GM18517 (cell line): Measurements from ENCODE around the gene EEF1B2.
"Not testable (repeated sequence)": the region's sequence is repeated elsewhere in the genome, so short reads cannot be mapped to it uniquely, and the experiment has no call there.

Experiments used
- ATAC-seq: cut with Tn5 transposase; IDR thresholded peaks from one replicate; pipeline ENCODE4 v1.9.1; 2021; ENCODE audit warnings: mild to moderate bottlenecking, moderate library complexity; ENCODE audit not compliant: unreplicated experiment

EEF1B2 gene

DNA sequence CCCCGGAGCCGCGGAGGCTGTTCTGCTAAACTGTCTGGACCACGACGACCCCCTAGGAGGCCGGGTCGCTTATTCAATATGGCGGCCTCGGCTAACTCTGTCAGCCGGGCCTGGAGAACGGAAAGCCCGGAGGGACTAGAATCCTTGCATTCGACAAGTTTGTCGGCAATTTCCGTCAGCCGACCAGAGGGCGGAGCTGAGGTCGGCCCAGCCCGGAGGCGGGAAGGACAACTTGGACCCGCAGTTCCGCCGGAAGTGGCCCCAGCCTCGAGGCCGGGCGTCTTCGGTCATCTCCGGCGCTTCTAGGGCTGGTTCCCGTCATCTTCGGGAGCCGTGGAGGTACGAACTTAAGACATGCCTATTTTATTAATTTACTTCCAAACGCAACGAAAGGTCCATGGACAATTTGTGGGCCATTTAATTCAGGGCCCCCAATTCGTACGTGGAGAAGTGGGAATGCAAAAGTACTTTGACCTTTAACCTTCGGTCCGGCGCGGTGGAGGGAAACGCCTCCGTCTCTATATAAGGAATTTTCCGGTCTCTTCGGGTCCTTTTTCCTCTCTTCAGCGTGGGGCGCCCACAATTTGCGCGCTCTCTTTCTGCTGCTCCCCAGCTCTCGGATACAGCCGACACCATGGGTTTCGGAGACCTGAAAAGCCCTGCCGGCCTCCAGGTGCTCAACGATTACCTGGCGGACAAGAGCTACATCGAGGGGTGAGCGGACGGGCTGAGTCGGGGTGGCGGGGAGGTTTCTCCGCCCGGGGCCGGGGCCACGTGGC lies at the start of gene EEF1B2, which contains the start of gene NDUFS1:
TSS of gene EEF1B2 (plus strand) at position 550 of the 779 bp plus-strand sequence. CDS start at position 635, 85 bp downstream.
TSS of gene NDUFS1 (minus strand) at position 99 of the 779 bp plus-strand sequence. CDS start 5,766 bp downstream, outside the sequence.
- ATAC-seq, result peak; percentile 91

DNA sequence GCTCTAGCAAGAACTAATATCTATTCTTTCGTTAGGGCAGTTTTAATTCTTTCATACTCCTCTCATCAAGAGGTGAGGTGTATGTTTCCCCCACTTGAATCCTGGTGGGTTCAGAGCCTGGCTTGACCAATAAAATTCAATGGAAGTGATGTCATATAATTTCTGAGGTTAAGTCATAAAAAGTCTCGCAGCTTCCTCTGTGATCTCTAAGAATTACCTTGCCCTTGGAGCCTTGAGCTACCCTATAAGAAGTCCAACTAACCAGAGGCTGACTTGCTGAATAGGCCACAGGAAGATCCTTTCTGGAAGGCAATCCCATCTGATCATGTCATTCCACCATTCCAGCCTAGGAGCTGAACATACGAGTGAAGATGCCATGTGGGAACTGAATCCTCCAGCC lies 47.6 kb upstream of the EEF1B2 start:
- no peak for ATAC-seq

DNA sequence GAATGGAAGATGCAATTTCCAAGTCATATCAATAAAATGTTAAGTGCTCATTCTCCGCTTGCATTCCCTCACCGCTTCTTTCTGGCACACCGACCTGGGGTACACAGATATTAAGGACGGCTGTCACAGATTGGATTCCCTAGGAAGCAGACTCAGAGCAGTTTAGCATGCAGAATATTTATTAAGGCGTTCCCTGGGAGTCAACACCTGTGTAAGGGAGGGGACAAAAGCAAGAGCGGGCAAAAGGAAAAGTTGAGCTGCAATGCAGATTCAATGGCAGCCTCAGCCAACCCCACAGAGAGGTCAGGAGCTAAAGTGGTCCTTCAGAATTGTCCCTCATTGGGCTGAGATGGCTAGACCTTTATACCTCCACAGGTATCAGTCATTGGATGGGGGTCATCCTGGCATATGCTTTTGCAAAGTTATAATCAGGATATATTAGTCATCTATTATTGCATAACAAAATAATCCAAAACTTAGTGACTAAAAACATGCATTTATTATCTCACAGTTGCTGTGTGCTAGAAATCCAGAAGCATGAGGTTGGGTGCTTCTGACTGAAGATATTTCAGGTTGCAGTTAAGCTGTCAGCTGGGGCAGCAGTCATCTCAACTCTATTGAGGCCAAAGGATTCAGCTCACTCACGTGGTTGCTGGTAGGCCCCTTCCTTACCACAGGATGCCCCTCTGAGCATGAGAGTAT lies 46.7 kb upstream of the EEF1B2 start:
- ATAC-seq, result no peak

DNA sequence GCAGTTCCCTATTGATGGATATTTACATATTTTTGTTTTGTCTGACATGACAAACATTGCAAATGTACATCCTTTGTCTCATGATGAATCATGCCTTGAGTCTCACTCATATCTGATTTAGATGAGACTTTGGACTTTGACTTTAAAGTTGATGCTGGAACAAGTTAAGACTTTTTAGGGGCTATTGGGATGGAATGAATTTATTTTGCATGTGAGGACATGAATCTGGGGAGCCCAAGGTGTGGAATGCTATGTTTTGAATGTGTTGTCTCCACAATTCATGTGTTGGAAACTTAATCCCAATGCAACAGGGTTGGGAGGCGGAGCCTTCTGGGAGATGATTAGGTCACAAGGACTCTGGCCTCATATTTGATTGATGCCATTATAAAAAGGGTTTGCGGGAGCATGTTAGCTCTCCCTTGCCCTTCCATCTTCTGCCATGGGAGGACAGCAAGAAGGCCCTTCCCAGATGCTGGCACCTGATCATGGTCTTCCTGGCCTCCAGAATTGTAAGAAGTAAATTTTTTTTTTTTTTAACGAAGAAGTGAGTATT lies 44.6 kb upstream of the EEF1B2 start:
- ATAC-seq, result no peak

- no peak for ATAC-seq
These were observed 43.4 kb upstream of the EEF1B2 start for GRCh38 chr2:206116278-206116677.

GRCh38 chr2:206122569-206122968 lies 37.1 kb upstream of the EEF1B2 start:
- ATAC-seq, result not testable (repeated sequence)

- no peak for ATAC-seq
These were observed 33.8 kb upstream of the EEF1B2 start for GRCh38 chr2:206125901-206126300.

DNA sequence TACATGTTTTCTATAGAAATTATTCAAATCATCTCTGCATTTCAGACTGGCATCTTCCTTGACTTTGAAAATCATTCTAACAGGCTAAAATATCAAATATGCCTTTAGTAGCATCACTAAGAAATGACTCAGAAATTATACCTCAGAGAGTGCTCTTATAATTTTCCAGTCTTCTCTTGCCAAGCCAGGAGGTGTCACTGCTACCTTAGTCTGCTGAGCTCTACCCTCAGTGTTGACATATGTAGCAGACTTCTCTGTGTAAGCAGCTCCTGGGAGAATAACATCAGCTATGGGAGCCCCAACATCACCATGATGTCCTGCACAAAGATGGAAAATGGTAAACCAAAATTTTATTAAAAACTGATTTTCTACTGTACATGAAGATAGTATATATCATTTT lies 32.0 kb upstream of the EEF1B2 start:
- no peak for ATAC-seq

- no peak for ATAC-seq
These were observed 16.2 kb upstream of the EEF1B2 start for GRCh38 chr2:206143451-206143850.

DNA sequence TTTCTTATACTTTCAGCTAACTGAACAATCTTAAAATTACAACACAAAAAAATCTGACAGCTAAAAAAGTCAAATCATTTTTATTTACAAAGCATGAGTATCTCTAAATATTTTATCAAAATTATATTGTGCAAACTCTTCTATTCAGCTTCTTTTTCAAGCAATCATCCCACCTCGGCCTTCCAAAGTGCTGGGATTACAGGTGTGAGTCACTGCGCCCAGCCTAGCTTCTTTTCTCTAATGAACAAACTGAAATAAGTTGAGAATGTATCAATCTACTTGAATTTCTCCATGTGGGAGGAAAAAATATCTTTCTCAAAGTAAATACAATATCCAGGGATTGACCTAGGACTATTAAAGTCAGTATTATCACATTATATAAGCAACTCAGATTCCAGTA lies 15.3 kb upstream of the EEF1B2 start:
- ATAC-seq, result no peak

DNA sequence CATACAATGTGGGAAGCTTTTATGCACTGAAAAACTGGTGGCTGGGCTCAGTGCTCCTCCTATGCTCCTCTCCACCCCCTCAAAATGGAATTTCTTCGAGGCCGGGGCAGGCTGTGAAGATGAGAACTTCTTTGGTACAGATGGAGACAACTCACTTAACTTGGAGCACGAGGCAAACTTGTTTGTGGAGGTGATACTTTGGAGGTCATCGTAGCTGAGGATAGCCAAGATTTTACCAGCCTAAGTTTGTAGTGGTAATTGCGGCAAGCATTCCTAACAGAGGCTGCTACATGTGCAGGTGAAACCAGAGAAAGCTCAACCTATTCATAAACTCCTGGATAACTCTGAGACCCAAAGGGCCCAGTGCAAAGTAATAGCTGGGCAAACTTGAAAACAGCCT lies 14.0 kb upstream of the EEF1B2 start:
- ATAC-seq, result no peak

GRCh38 chr2:206149330-206149729 lies 10.4 kb upstream of the EEF1B2 start:
- no peak for ATAC-seq

DNA sequence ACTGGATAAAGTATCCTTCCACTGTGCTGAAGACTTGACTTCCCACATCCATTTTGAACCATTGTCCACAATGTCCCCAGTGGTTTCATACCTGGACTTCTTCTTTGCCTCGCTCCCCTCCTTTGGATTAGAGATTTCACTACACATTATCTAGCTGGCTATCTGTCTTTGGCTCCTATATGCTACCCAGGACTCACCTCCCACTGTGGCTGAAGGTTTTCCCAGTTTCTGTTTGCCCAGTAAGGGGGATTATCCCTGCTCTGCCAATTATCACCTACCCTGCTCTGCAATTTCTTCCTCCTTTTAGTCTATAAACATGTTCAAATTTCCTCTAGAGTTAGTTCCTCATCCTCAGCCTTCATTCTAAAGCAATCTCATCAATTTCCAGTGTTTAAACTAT lies 9.5 kb upstream of the EEF1B2 start:
- ATAC-seq, result no peak

- ATAC-seq, result no peak
These were observed 9.1 kb upstream of the EEF1B2 start for GRCh38 chr2:206150631-206151030.

GRCh38 chr2:206154197-206154596 lies 5.5 kb upstream of the EEF1B2 start:
- ATAC-seq, result no peak

DNA sequence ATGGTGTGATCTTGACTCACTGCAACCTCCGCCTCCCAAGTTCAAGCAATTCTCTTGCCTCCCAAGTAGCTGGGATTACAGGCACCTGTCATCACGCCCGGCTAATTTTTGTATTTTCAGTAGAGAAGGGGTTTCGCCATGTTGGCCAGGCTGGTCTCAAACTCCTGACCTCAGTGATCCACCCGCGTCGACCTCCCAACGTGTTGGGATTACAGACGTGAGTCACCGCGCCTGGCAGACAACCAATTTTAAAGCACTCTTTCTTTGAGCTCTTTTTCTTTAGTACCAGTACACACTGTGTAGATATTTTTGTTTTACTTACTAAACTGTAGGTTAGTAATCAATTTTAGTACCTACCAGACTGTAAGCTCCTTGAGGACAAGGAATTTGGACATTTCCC lies 2.7 kb upstream of the EEF1B2 start:
- not testable (repeated sequence) for ATAC-seq

GRCh38 chr2:206158563-206159345 lies 941 bp upstream of the EEF1B2 start:
- ATAC-seq, result peak; percentile 26

DNA sequence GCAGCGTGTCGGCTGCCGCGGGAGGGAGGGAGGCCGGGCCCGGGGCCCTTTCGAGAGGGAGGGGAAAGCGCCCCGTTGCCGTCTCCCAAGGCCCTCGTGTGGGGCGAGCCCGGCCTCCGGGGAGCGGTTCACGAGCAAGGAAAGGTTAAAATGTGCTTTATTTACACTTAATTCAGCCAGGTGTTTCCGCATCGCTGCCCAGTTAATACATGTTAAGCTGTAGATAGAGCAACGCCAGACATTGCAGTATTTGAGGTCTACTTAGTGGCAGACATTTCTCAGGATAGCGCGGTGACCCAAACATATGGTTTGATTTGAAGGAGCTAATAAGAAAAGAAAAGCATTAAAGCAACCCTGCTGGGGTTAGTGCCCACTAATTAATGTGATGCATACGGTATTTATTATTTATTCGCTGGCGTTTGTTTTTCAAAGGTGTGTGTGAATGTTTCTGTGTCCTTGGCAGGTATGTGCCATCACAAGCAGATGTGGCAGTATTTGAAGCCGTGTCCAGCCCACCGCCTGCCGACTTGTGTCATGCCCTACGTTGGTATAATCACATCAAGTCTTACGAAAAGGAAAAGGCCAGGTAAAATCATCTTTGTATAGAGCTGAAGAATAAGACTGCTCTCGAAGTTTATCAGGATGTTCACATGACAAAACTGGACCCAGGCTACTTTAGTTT lies 571 bp downstream of the EEF1B2 start:
- peak; percentile 36 for ATAC-seq

- no peak for ATAC-seq
These were observed 1.1 kb downstream of the EEF1B2 start for GRCh38 chr2:206160807-206161179.

GRCh38 chr2:206162401-206162800 lies 2.7 kb downstream of the EEF1B2 start:
- not testable (repeated sequence) for ATAC-seq
